Parathyroid adenoma (tissue), 2 donors: Measurements from ENCODE around the gene RETREG1.
"Not testable (repeated sequence)": the region's sequence is repeated elsewhere in the genome, so short reads cannot be mapped to it uniquely, and the experiment has no call there.

Experiments
- H2AFZ ChIP-seq: fragments of 300-600 bp; sonication (generic); one replicate; pipeline ENCODE4 v1.7.0; 2017; ENCODE audit warnings: antibody characterized with exemption, mild to moderate bottlenecking
- H3K27ac ChIP-seq: fragments of 300-600 bp; sonication (generic); one replicate; pipeline ENCODE4 v1.7.0; 2017
- H3K27me3 ChIP-seq: fragments of 300-600 bp; sonication (generic); one replicate; pipeline ENCODE4 v1.7.0; 2017; ENCODE audit warnings: low read length; ENCODE audit not compliant: control insufficient read depth, insufficient read depth
- H3K36me3 ChIP-seq: fragments of 300-600 bp; sonication (generic); one replicate; pipeline ENCODE4 v1.7.0; 2017; ENCODE audit warnings: low read length; ENCODE audit not compliant: control insufficient read depth, insufficient read depth
- H3K4me1 ChIP-seq: fragments of 300-600 bp; sonication (generic); one replicate; pipeline ENCODE4 v1.7.0; 2017; ENCODE audit warnings: control low read depth
- H3K4me2 ChIP-seq: fragments of 300-600 bp; sonication (generic); one replicate; pipeline ENCODE4 v1.7.0; 2017; ENCODE audit warnings: low read length
- H3K4me3 ChIP-seq: fragments of 300-600 bp; sonication (generic); one replicate; pipeline ENCODE4 v1.7.0; 2017; ENCODE audit warnings: low read depth, low read length
- H3K79me2 ChIP-seq: fragments of 300-600 bp; sonication (generic); one replicate; pipeline ENCODE4 v1.7.0; 2017; ENCODE audit warnings: control low read depth
- H3K9ac ChIP-seq: fragments of 300-600 bp; sonication (generic); one replicate; pipeline ENCODE4 v1.7.0; 2017; ENCODE audit warnings: mild to moderate bottlenecking
- H3K9me3 ChIP-seq: fragments of 300-600 bp; sonication (generic); one replicate; pipeline ENCODE4 v1.7.0; 2017; ENCODE audit warnings: low read length; ENCODE audit not compliant: control insufficient read depth
- TF ChIP-seq, protein P1 (sequence below): fragments of 300-600 bp; sonication (generic); IDR thresholded peaks from one replicate; pipeline ENCODE4 v1.7.0; 2017; ENCODE audit warnings: antibody characterized with exemption, mild to moderate bottlenecking
- donor health status: primary hyperparathyroidism.

Gene RETREG1

DNA sequence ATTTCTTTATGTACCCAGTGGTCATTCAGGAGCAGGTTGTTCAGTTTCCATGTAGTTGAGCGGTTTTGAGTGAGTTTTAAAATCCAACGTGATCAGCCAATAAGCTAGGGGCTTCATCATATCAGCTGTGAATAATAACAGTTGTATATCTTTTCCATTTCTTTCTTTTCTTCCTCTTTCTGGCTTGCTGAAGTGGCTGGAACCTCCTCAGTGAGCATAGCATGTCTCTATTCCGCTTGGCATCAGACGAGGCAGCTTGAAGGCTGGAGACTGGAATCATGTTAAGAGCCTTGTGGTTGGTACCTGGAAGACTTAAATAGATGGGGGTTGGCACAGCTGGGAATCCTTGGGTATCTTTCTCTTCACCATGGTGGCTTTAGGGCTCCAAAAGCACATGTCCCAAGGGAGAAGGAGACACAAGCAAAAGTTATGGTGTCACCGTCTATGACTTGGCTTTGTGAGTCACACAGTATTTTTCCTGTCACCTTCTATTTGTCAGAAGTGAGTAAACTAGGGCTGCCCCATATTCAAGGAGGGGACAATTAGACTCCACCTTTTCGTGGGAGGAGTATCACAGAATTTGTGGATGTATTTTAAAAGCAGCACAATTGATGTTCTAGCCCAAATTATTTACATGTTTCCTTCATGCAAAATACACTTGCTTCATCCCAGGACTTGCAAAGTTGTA is 38.0 kb upstream of the RETREG1 start:
- H3K4me2 ChIP-seq, result no peak overlapping the region
- no peaks in the 10 kb centered on the region for H3K36me3 ChIP-seq
- H3K79me2 ChIP-seq, result no peaks in the 10 kb centered on the region
- H3K4me1 ChIP-seq, result no peaks in the 10 kb centered on the region
- no peak overlapping the region for H3K27ac ChIP-seq
- TF ChIP-seq, protein P1, sequence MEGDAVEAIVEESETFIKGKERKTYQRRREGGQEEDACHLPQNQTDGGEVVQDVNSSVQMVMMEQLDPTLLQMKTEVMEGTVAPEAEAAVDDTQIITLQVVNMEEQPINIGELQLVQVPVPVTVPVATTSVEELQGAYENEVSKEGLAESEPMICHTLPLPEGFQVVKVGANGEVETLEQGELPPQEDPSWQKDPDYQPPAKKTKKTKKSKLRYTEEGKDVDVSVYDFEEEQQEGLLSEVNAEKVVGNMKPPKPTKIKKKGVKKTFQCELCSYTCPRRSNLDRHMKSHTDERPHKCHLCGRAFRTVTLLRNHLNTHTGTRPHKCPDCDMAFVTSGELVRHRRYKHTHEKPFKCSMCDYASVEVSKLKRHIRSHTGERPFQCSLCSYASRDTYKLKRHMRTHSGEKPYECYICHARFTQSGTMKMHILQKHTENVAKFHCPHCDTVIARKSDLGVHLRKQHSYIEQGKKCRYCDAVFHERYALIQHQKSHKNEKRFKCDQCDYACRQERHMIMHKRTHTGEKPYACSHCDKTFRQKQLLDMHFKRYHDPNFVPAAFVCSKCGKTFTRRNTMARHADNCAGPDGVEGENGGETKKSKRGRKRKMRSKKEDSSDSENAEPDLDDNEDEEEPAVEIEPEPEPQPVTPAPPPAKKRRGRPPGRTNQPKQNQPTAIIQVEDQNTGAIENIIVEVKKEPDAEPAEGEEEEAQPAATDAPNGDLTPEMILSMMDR, result no peak
- H3K4me3 ChIP-seq, result no peak overlapping the region
- no peaks in the 10 kb centered on the region for H3K27me3 ChIP-seq
- H3K9ac ChIP-seq, result no peak overlapping the region
- no peak overlapping the region for H2AFZ ChIP-seq
- H3K9me3 ChIP-seq, result no peaks in the 10 kb centered on the region

DNA sequence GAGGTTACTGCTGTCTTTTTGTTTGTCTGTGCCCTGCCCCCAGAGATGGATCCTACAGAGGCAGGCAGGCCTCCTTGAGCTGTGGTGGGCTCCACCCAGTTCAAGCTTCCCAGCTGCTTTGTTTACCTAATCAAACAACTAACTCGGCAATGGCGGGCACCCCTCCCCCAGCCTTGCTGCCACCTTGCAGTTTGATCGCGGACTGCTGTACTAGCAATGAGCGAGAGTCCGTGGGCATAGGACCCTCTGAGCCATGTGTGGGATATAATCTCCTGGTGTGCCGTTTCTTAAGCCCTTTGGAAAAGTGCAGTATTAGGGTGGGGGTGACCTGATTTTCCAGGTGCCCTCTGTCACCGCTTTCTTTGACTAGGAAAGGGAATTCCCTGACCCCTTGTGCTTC is 31.9 kb upstream of the RETREG1 start:
- not testable (repeated sequence) for H2AFZ ChIP-seq, H3K27ac ChIP-seq, H3K79me2 ChIP-seq

DNA sequence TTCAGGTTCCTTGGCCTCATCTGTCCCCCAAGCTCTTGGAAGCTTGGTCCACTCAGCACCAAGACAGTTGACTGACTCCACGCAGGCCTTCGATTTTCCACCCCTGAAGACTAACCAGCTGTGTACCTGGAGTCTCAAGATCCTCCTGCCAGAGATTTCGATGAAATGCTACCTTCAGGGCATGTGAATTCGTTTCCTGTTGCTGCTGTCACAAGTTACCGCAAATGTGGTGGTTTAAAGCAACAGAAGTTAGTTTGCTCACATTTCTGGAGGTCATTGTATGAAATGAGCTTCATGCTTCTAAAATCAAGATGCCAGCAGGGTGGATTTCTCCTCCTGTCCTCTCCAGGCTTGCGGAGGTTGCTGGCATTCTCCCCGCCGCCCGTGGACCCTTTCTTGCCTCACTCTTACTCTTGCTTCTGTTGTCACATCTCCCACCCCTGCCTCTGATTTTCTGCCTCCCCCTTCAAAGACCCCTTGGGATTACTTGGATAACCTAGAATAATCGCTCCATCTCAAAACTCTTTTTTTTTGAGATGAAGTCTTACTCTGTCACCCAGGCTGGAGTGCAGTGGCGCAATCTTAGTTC is 27.6 kb upstream of the RETREG1 start:
- Histone ChIP-seq H3K4me2 (no peak overlapping the region), H3K4me1 (no peaks in the 10 kb centered on the region), H3K27me3 (no peaks in the 10 kb centered on the region), H3K9me3 (no peaks in the 10 kb centered on the region), H2AFZ (no peak overlapping the region), H3K79me2 (no peaks in the 10 kb centered on the region), H3K36me3 (no peaks in the 10 kb centered on the region), H3K9ac (no peak overlapping the region), H3K27ac (no peak overlapping the region), H3K4me3 (no peak overlapping the region)
- TF ChIP-seq, protein P1, result no peak

More for the DNA sequence above, 31.9 kb upstream of the RETREG1 start:
- not testable (repeated sequence) for H3K9ac ChIP-seq, H3K36me3 ChIP-seq, H3K4me1 ChIP-seq, H3K9me3 ChIP-seq, H3K4me2 ChIP-seq, H3K27me3 ChIP-seq, H3K4me3 ChIP-seq

DNA sequence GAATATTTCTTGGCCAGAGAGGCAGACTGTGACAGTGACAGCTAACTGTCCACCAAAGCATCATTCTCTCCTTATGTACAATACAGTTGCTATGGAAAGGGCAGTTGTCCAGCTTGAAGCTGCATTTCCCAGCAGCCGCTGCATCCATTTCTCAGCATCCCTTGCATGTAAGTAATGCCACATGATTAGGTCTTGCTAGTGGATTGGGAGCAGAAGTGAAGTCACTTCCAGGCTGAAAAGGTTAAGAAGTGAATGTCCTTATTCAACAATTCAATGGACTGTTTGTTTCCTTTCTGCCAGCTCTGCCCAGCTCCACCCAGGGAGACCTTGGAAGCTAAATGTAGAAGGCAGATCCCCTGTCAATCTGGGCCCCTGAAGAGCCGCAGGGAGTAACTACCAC is 26.1 kb upstream of the RETREG1 start:
- H2AFZ ChIP-seq, result no peak overlapping the region
- H3K4me1 ChIP-seq, result no peaks in the 10 kb centered on the region
- H3K9me3 ChIP-seq, result no peaks in the 10 kb centered on the region
- TF ChIP-seq, protein P1, result no peak
- no peak overlapping the region for H3K4me2 ChIP-seq
- H3K79me2 ChIP-seq, result no peaks in the 10 kb centered on the region
- H3K9ac ChIP-seq, result no peak overlapping the region
- H3K27ac ChIP-seq, result no peak overlapping the region
- H3K4me3 ChIP-seq, result no peak overlapping the region
- H3K27me3 ChIP-seq, result no peaks in the 10 kb centered on the region
- no peaks in the 10 kb centered on the region for H3K36me3 ChIP-seq

DNA sequence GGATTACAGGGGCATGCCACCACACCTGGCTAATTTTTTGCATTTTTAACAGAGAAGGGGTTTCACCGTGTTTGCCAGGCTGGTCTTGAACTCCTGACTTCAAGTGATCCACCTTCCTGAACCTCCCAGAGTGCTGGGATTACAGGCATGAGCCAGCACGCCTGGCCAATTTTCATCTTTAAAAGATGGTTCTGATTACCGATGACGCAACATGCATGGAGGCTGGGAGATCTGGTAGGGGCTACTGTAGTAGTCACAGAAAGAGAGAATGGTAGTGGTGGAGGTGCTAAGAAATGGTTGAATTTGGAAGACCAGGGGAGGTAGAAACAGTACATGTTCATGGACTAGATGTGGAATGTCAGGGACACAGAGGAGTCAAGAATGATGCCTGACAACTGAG is 22.4 kb upstream of the RETREG1 start:
- H3K4me1 ChIP-seq, result no peaks in the 10 kb centered on the region
- no peaks in the 10 kb centered on the region for H3K9me3 ChIP-seq
- no peaks in the 10 kb centered on the region for H3K27me3 ChIP-seq
- no peak overlapping the region for H3K4me3 ChIP-seq
- H3K36me3 ChIP-seq, result no peaks in the 10 kb centered on the region
- H3K79me2 ChIP-seq, result no peaks in the 10 kb centered on the region
- H2AFZ ChIP-seq, result no peak overlapping the region
- TF ChIP-seq, protein P1, result no peak
- H3K9ac ChIP-seq, result no peak overlapping the region
- H3K27ac ChIP-seq, result no peak overlapping the region
- H3K4me2 ChIP-seq, result no peak overlapping the region
